HG03354 (cell line): Measurements from ENCODE around the gene SMYD2.
A peak's percentile ranks its signal among the peaks of the same experiment; 100 is the strongest.

Source experiments
- ATAC-seq: cut with Tn5 transposase; IDR thresholded peaks from one replicate; pipeline ENCODE4 v1.9.1; 2021; ENCODE audit warnings: mild to moderate bottlenecking; ENCODE audit not compliant: unreplicated experiment, poor library complexity, severe bottlenecking

SMYD2 gene, protein sequence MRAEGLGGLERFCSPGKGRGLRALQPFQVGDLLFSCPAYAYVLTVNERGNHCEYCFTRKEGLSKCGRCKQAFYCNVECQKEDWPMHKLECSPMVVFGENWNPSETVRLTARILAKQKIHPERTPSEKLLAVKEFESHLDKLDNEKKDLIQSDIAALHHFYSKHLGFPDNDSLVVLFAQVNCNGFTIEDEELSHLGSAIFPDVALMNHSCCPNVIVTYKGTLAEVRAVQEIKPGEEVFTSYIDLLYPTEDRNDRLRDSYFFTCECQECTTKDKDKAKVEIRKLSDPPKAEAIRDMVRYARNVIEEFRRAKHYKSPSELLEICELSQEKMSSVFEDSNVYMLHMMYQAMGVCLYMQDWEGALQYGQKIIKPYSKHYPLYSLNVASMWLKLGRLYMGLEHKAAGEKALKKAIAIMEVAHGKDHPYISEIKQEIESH

GRCh38 chr1:214281021-214281719 lies at the start of gene SMYD2:
Gene SMYD2 (plus strand): TSS chr1:214281159. CDS start chr1:214281255, 96 bp downstream.
- ATAC-seq: peak; percentile 81

DNA sequence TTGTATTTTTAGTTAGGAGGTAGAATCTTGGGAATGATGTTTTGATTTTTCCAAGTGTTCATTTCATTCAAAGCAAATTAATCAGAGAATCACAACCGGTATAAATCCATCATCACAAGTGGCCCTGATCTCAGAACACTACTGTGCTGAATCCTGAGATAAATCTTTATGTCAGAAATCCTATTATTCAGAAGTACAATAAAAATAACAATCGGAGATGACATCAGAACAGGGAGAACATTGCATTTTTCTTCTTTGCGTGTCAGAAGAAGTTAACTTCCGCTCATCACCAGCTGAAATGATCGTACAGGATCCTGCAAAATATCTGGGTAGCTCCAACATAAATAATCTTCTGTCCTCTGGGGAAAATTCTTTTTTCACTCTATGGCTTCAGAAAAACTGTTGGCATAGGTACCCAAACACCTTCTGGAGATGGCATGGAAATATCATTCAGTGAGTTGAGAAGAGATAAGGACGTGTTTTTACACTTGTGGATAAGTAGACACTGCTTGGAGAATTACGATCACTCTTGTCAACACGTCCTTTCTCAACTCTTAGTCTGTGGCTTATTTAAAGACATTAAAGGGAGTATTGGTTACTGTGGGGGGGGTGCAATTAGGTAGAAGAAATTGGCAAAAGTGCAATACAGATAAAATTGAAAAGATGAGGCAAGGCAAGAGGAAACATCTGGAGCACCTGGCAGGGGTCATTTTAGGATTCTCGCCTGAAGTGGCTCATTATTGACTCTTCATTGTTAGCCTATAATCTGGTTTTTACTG lies 46.9 kb upstream of the SMYD2 start:
- no peak for ATAC-seq

DNA sequence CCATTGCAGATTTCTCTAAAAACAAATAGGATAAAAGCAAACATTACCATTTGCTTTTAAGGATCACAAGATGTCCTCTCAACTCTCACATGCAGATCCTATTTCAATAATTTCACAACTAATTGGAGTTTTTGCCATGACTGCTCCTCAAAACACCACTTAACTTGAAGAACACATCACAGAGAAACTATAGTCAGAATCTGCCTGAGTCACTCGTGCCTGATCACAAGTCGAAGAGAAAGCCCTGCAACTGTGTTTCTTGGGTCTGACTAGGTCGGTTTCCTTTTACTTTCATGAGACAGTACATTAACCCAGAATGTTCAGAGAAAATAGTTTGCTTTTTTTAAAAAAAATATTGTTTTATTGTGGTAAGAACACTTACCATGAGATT lies 46.3 kb upstream of the SMYD2 start:
- ATAC-seq: no peak

GRCh38 chr1:214236477-214236876 lies 44.5 kb upstream of the SMYD2 start:
- ATAC-seq: no peak

- no peak for ATAC-seq
Measured at GRCh38 chr1:214241060-214241459, 39.9 kb upstream of the SMYD2 start.

DNA sequence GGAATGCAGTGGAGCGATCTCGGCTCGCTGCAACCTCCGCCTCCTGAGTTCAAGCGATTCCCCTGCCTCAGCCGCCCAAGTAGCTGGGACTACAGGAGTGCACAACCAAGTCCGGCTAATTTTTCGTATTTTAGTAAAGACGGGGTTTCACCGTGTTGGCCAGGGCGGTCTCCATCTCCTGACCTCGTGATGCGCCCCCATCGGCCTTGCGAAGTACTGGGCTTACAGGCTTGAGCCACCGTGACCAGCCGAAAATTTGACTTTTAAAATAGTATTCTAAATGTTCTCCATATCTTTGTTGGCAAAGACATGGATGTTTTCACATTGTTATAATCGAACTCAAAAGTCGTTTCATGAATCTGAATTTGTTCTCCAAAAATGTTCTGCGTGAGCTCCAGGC lies 36.7 kb upstream of the SMYD2 start:
- no peak for ATAC-seq

DNA sequence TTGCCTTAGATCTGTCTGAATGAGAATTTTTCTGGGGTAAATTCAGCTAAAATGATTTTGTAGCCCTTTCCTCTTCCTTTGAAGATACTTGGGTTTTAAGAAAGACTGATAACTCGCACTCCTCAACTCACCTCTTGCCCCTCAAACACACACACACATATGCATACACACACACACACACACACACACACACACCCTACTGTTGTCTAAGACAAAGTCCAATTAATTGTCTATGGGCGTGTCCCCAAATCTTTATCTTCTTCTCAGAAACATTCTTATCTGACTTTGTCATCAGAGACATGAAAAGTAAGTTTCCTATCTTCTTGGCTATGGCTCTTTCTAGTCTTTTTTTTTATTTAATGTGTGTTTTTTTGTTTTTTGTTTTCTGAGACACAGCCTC lies 36.1 kb upstream of the SMYD2 start:
- ATAC-seq: no peak

- ATAC-seq: no peak
Measured at GRCh38 chr1:214247501-214248041, 33.4 kb upstream of the SMYD2 start.

DNA sequence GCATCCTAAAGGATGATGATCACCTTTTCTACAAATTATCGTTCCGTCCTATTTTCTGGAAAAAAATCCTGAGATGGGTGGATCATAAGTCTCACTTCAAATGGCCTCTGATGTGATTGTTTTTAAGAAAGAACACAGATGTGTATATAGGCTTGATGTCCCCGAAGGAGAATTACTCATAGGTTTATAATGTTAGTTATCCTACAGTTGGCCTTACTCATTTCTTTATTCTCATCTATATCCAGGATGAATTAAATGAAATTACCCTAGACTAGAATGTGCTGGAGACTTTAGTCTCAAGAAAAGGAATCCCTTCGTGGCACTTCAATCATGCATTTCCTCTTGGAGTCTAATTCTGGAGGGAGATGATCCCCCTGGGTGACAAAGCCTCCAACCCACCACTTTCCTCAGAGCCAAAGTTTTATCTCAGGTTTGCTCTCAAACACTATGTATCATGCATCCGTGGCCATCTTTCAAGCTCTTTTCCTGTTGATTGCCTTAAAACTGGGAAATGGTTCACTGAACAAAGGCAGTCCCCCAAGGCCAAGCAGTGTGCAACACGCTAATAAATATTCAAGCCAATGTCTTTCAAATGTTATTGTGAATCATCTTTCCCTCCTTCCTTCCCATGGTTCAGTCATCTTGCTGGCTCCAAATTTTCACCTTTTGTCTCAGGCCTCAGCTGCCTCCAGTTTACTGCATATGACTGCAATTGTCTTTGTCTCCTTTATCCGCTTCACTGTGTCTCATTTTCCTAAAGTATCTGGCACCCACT lies 32.5 kb upstream of the SMYD2 start:
- no peak for ATAC-seq

- no peak for ATAC-seq
Measured at GRCh38 chr1:214249651-214250050, 31.3 kb upstream of the SMYD2 start.

DNA sequence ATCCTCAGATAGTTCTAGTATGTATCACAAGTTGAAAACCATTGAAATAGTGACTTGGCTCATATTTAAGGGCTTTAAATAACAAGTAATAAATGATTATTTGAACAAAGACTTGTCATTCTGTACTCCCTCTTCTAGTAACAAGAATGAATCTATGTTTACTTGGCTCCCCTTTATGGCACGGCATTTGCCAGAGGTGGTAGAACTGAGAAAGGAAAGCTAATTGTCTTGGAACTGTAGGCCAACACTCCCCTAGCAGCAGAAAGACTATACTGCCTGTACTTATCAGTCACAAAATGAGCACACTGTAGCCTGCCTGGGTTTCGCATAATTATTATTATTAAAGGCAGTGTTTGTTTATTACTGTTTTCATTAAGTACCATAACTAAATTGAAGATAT lies 29.6 kb upstream of the SMYD2 start:
- ATAC-seq: no peak

DNA sequence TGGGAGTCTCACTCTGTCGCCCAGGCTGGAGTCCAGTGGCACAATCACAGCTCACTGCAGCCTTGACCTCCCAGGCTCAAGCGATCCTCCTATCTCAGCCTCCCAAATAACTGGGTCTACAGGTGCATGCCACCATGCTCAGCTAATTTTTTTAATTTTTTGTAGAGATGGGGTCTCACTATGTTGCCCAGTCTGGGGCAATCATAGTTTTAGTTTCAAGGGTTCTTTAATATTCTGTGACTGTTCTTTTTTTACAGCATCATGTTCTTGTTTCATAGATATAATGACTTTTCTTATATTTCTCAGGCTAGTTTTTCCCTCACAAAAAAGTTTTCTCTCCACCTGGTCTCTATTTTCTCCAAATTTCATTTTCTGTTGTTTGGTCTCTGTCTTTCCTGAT lies 25.4 kb upstream of the SMYD2 start:
- ATAC-seq: no peak

DNA sequence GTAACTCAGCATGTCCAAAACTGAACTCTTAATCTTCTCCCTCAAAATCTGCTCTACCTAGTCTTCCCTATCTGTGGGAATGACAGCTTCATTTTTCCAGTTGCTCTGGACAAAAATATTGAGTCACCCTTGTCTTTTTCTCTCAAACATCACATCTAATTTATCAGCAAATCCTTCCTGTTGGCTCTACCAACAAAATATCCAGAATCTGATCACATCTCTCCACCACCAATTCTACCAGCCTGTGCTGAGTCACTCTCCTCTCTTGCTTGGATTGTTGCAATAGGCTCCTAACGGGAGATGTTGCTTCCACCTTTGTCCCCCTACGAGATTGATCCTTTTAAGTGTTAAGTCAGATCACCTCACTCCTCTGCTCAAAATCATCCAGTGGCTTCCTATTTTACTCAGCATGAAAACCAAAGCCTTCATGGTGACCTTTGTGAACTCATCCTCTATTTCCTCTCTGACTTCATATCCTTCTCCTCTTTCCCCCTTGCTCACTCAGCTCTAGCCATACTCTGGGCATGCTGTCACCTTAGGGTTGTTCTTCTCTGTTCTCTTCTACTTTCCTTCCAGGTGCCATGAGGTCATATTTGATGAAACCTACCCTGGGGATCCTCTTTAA lies 21.5 kb upstream of the SMYD2 start:
- no peak for ATAC-seq

DNA sequence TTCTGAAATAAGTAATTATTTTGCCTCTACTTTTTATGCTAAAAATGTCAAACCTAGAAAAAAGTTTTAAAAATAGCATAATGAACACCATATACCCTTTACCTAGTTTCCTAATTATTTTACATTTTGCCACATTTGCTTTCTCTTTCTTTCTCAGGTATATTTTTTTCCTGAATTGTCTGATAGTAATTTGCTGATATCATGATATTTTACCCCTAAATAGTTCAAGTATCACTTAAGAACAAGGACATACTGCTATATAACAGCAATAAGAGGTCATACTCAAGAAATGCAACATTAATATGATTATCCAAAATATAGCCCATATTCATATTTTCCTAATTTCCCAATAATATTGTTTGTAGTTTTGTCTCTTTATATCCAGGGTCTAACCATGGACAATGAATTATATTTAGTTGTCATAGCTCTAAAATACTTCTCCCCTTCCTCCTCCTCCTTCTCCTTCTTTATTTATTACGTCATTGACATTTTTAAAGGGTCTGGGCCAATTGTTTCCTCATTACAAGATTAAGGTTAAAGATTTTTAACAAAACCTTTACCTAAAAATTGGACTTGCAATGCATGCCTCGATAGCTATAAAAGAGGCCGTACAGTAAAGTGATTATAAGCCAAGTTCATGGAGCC lies 20.3 kb upstream of the SMYD2 start:
- no peak for ATAC-seq

DNA sequence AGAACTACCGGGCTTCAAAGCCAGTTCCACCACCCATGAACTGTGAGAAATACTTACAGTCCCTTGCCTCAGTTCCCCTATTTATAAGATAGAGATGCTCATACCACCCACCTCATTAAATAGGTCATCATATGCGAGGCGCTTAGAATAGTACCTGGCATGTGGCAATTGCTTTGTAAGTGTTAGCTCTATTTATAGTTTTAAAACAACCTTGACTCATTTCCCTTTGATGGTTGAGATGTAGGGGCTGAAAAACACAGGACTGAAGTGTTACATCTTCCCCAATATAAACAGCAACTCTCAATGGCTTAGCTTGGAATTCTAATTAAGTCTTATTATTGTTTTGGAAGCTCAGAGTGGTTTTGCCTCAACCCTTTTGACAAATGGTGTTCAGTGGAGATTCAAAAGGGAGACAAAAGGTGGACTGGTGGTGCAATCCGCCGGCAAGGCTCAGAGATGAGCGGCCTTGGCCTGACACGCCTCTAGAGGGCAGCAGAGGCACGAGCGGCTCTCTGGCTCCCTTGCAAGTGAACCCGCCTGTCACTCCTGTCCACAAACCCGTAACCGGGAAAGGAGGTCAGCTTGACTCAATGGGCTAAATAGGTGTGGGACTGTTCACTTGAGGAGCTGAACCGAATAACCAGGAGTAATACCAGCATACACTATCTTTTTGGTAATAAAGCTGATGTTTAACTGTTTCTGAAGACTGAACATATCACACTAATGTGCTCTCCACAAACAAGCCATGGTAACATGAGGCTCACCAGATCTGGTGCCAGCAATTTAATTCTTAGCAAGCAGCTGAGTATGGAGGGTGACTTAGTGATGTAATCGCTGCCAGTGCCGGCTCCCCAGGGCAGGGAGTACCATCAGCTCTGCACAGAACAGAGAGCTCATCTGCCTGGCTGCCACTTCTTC lies 19.5 kb upstream of the SMYD2 start:
- peak; percentile 98 for ATAC-seq

DNA sequence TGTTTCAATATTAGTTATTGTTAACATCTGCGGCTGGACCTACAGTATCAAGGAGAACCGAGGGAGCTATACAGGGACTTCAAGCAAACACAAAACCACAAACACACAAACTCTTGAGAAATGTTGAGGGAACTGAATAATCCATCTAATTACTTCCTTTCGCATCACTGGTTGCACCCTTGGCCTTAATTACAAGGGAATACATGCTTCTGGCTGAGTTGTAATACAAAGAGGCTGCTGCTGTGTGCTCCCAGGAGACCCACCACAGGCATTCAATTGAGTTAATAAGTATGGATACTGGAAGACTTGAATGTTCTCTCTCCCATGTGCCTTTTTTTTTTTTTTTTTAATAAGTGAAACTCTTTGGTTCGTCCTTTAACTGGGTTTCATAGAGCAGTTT lies 16.8 kb upstream of the SMYD2 start:
- no peak for ATAC-seq

GRCh38 chr1:214264976-214265375 lies 16.0 kb upstream of the SMYD2 start:
- ATAC-seq: no peak
